NCI-H2227 (cell line): ENCODE results near the gene KPNB1.
A peak's percentile ranks its signal among the peaks of the same experiment; 100 is the strongest.

Experiments
- DNase-seq: peaks from one replicate; lab custom pipeline; 2025; ENCODE audit not compliant: unreplicated experiment; lab: John Stamatoyannopoulos, UW

Gene KPNB1

DNA sequence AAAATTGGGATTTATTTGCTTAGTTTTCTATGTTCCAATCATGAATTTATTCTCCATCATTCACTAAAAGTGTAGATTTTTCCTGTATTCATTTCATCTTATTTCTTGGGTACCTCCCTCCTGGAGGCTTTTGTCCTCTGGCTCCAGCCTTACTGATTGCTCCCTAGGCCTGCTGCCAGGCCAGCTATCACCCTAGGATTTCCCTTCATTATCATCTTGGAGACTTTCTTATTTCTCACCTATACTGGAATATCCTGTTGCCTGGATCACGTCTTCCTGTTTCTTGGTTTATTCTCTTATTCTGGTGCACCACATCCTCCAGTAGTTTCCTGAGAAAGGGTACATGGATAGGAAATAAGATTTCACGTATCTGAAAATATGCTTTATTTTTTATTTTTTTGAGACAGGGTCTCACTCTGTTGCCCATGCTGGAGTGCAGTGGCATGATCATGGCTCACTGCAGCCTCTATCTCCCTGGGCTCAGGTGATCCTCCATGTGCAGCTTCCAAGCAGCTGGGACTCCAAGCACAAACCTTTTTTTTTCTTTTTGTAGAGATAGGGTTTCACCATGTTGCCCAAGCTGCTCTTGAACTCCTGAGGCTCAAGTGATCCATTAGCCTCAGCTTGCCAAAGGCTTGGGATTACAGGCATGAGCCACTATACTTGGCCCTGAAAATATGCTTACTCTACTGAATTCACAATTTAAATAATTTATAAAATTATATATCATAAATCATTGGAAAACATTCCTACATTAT, 13.3 kb upstream of the KPNB1 start:
- no peak for DNase-seq

GRCh38 chr17:47638903-47639302, 10.8 kb upstream of the KPNB1 start:
- no peak for DNase-seq

- DNase-seq: no peak
Measured at GRCh38 chr17:47640076-47640475, 9.6 kb upstream of the KPNB1 start.

DNA sequence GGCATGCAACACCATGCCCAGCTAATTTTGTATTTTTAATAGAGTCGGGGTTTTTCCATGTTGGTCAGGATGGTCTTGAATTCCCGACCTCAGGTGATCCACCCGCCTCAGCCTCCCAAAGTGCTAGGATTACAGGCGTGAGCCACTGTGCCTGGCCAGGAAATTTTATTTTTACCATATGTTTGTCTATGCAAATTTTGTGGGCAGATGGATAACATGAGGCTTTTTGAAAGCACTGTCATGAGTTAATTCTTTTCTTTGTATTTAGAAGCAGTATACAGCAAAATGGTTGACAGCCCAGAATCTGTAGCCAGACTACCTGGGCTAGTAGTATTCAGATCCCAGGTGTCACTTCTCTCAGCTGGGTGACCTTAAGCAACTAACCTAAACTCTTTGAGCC, 8.5 kb upstream of the KPNB1 start:
- DNase-seq: no peak

DNA sequence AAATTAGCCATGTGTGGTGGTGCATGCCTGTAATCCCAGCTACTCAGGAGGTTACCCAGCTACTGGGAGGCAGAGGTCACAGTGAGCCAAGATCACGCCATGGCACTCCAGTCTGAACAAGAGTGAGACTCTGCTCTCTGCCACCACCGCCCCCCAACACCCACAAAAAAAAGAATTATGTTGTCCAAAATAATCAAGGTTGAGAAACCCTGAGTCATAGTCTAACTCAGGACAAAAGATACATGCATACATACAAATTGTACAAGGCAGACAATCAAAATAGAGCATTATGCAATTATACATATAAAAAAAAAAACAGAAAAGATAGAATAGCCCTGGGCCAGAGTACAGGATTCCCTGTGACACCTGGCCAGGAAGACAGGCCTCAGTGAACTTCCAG, 6.6 kb upstream of the KPNB1 start:
- DNase-seq: no peak

GRCh38 chr17:47644324-47644723, 5.4 kb upstream of the KPNB1 start:
- DNase-seq: no peak

- no peak for DNase-seq
Measured at GRCh38 chr17:47649972-47650524, 329 bp downstream of the KPNB1 start.

GRCh38 chr17:47650525-47651522, 1.1 kb downstream of the KPNB1 start:
- DNase-seq: peak; percentile 99

DNA sequence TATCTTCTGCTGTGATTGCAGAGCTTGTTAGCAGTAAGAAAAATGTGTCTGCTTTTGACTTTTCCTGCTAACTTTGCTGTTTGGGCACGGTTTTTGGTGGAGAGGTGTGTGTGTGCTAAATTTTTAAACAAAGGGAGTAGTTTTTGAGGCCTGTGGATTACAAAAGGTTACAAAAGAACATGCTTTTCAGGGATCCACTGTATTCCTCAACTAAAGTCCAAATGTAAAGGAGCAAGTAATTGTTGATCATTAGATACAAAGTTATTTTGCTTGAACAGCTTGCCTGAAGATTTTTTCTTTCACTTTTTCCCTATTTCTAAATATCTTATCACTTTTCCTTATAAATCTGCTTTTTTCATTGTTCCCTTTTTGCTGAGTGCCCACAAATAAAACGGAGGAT, 2.0 kb downstream of the KPNB1 start:
- no peak for DNase-seq

GRCh38 chr17:47652570-47652969, 2.9 kb downstream of the KPNB1 start:
- DNase-seq: no peak

DNA sequence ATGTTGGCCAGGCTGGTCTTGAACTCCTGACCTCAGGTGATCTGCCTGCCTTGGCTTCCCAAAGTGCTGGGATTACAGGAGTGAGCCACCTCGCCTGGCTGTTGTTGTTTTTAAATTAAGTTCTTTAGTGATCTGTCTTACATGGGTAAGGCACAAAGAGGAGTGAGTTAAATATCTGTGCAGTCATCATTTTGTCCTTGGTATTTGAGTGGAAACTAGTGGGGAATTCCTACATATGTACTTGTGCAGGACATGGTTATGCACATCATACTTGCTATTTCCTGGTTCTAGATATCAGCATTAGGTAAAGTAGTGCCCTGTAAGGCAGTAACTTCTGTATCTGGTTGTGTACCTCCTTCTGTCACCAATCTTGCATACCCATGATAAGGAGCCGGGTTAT, 3.7 kb downstream of the KPNB1 start:
- no peak for DNase-seq

GRCh38 chr17:47654991-47655390, 5.3 kb downstream of the KPNB1 start:
- no peak for DNase-seq

DNA sequence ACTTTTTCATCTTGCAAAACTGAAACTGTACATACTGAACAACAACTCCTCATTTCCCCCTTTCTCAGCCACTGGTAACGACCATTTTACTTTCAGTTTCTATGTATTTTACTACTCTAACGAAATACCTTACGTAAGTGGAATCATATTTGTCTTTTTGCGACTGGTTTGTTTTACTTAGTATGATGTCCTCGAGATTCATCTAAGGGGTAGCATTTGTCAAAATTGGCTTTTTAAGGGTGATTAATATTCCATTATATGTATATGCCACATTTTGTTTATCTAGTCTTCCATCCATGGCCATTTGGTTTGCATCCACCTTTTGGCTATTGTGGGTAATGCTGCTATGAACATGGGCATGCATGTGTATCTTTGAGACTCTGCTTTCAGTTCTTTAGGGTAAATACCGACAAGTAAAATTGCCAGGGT, 10.4 kb downstream of the KPNB1 start:
- DNase-seq: no peak

DNA sequence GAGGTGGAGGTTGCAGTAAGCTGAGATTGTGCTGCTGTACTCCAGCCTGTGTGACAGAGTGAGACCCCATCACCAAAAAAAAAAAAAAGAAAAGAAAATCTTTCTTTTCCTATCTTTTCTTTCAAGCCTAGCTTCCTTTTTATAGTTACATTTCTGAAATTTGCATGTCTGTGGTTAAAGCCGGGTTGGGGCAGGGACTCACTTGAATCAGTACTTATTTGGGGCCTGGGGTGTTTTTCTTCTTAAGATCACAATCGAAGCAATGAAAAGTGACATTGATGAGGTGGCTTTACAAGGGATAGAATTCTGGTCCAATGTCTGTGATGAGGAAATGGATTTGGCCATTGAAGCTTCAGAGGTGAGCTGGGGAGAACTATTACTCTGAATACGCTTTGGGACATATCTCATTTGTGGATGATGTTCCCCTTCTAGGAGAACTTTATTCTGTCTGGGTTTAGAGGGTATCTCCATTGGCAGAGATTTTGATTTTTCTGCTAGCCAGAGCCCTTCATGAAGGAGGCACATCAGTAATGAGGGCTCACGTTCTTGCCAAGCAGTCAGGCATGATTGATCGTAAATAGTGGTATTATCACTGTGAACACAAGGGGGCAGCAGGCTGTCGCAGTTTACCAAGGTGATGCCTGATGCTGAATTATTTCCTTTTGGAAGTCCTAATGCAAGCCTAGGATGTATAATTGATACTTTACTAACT, 14.3 kb downstream of the KPNB1 start:
- peak; percentile 77 for DNase-seq

GRCh38 chr17:47664624-47664941, 14.9 kb downstream of the KPNB1 start:
- DNase-seq: no peak

DNA sequence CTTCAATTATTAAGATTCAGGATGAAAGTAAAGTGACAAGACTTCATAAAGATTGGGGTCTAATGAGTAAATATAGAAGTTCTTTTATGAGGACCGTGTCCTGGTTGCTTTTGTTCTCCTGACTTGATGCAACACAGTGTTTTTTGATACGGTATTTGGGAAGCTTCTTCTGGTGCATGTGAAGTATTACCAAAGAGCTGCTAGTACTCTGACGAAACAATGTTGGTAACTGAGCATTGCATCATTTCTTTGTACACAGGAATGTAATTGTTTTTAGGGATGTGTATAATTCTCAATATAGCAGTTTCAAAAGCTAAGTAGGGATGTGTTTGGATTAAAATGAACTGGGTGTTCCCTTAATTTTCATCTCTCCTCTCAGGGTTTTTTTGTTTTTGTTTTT, 15.9 kb downstream of the KPNB1 start:
- DNase-seq: no peak

DNA sequence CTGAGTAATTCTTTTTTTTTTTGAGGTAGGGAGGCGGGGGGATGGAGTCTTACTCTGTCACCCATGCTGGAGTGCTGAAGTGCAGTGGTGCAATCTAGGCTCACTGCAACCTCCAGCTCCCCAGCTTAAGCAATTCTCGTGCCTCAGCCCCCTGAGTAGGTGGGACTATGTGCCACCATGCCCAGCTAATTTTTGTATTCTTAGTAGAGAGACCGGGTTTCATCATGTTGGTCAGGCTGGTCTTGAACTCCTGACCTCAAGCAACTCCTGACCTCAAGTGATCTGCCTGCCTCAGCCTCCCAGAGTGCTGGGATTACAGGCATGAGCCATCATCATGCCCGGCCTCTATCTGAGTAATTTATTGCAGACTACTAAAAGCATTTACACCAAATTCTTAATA, 19.4 kb downstream of the KPNB1 start:
- DNase-seq: no peak

GRCh38 chr17:47670064-47670463, 20.3 kb downstream of the KPNB1 start:
- DNase-seq: no peak

DNA sequence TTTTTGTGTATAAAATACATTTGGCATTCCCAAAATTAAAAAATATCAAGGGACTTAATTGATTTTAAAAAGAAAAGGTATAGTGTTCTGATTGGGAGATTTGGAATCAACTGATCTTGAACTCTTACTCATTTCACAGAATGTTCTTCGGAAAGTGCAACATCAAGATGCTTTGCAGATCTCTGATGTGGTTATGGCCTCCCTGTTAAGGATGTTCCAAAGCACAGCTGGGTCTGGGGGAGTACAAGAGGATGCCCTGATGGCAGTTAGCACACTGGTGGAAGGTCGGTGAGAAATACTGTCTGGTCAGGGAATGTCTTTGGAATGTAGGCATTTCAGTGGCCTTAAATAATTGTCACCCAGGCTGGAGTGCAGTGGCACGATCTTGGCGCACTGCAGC, 24.8 kb downstream of the KPNB1 start:
- DNase-seq: no peak

- no peak for DNase-seq
Measured at GRCh38 chr17:47675380-47676198, 25.9 kb downstream of the KPNB1 start.

GRCh38 chr17:47676199-47676472, 26.4 kb downstream of the KPNB1 start:
- no peak for DNase-seq
